OCI-LY7 (cell line): ENCODE measurements around the gene CLEC4C.

ENCODE experiments used
- CTCF ChIP-seq: fragments of 200-600 bp; sonication (generic); conservative IDR thresholded peaks from 2 replicates; pipeline ENCODE4 v1.5.1; 2014; ENCODE audit warnings: mild to moderate bottlenecking, antibody characterized with exemption, low read length, moderate library complexity, mixed read lengths
- EZH2phosphoT487 ChIP-seq: fragments of 200-600 bp; sonication (generic); IDR thresholded peaks from 2 replicates; pipeline ENCODE4 v1.6.1; 2018; ENCODE audit warnings: low read depth, borderline replicate concordance, mild to moderate bottlenecking, mixed run types, antibody characterized with exemption, low read length, moderate library complexity, mixed read lengths

- TF ChIP-seq CTCF (no peak), EZH2phosphoT487 (no peak)
These were observed 4.2 kb upstream of the CLEC4C start for GRCh38 chr12:7751394-7751793.
